Islet of Langerhans (tissue), 1 donor: ENCODE data around the gene OR8B8.
"Not testable (repeated sequence)": the region's sequence is repeated elsewhere in the genome, so short reads cannot be mapped to it uniquely, and the experiment has no call there.

ENCODE experiments used
- FAIRE-seq: peaks from one replicate; lab custom pipeline; 2011; peaks lifted over from hg19 to GRCh38; lab: Jason Lieb, UNC

OR8B8 gene

GRCh38 chr11:124445646-124446150 lies at the start of gene OR8B8:
Gene OR8B8 (minus strand): TSS chr11:124445696. CDS start chr11:124441085, 4,611 bp downstream.
- FAIRE-seq: no peak

GRCh38 chr11:124493016-124493655 lies 47.6 kb upstream of the OR8B8 start:
- FAIRE-seq: no peak

- no peak for FAIRE-seq
These were observed 37.9 kb upstream of the OR8B8 start for GRCh38 chr11:124483422-124483821.

- FAIRE-seq: no peak
These were observed 37.1 kb upstream of the OR8B8 start for GRCh38 chr11:124482362-124483147.

GRCh38 chr11:124481365-124482323 lies 36.1 kb upstream of the OR8B8 start:
- no peak for FAIRE-seq

- no peak for FAIRE-seq
These were observed 34.1 kb upstream of the OR8B8 start for GRCh38 chr11:124479561-124479960.

- FAIRE-seq: no peak
These were observed 29.8 kb upstream of the OR8B8 start for GRCh38 chr11:124475265-124475664.

- no peak for FAIRE-seq
These were observed 29.3 kb upstream of the OR8B8 start for GRCh38 chr11:124474779-124475178.

- FAIRE-seq: no peak
These were observed 28.6 kb upstream of the OR8B8 start for GRCh38 chr11:124474079-124474478.

GRCh38 chr11:124473476-124473875 lies 28.0 kb upstream of the OR8B8 start:
- no peak for FAIRE-seq

GRCh38 chr11:124470561-124471227 lies 25.2 kb upstream of the OR8B8 start:
- no peak for FAIRE-seq

GRCh38 chr11:124467381-124467927 lies 22.0 kb upstream of the OR8B8 start:
- no peak for FAIRE-seq

- FAIRE-seq: no peak
These were observed 19.9 kb upstream of the OR8B8 start for GRCh38 chr11:124465368-124465767.

- FAIRE-seq: no peak
These were observed 18.5 kb upstream of the OR8B8 start for GRCh38 chr11:124463990-124464389.

GRCh38 chr11:124463324-124463723 lies 17.8 kb upstream of the OR8B8 start:
- FAIRE-seq: no peak

- FAIRE-seq: no peak
These were observed 15.0 kb upstream of the OR8B8 start for GRCh38 chr11:124460459-124460858.

- FAIRE-seq: not testable (repeated sequence)
These were observed 13.9 kb upstream of the OR8B8 start for GRCh38 chr11:124459379-124459778.

- FAIRE-seq: no peak
These were observed 9.1 kb upstream of the OR8B8 start for GRCh38 chr11:124454552-124454951.

- FAIRE-seq: no peak
These were observed 1.4 kb upstream of the OR8B8 start for GRCh38 chr11:124446916-124447315.

- no peak for FAIRE-seq
These were observed 2.6 kb downstream of the OR8B8 start for GRCh38 chr11:124442847-124443246.

GRCh38 chr11:124442442-124442841 lies 3.1 kb downstream of the OR8B8 start:
- FAIRE-seq: no peak

- no peak for FAIRE-seq
These were observed 4.0 kb downstream of the OR8B8 start for GRCh38 chr11:124441519-124441918.
